ENCODE results near the gene MMP24. TPM values are rescaled to one million over a fixed set of nuclear protein-coding genes. Genes with fewer than 3 reads are reported as not detected.
"Not testable (repeated sequence)": the region's sequence is repeated elsewhere in the genome, so short reads cannot be mapped to it uniquely, and the experiment has no call there.

MMP24 gene
- total RNA-seq, 1 donor from 2014 or later, result 15.6 TPM

- no peak for TF ChIP-seq EZH2 (IDR thresholded peaks at IDR 0.05; ENCODE audit: insufficient read depth, low read length)
- no peak for TF ChIP-seq CTCF (IDR thresholded peaks at IDR 0.05; ENCODE audit: insufficient read depth, low read depth, low read length)
- no peak overlapping the region for H3K4me3 Mint-ChIP-seq (ENCODE audit: unreplicated experiment)
- Histone ChIP-seq H3K36me3 (ENCODE audit: insufficient read depth, low read length) (no peaks in the 10 kb centered on the region), H2AFZ (ENCODE audit: low read depth, low read length) (no peak overlapping the region), H3K27ac (ENCODE audit: low read depth, low read length) (no peak overlapping the region), H3K4me2 (ENCODE audit: low read length) (no peak overlapping the region), H3K4me3 (ENCODE audit: insufficient read depth, low read depth, low read length) (no peak overlapping the region), H3K4me1 (ENCODE audit: insufficient read depth, low read length) (no peaks in the 10 kb centered on the region), H4K20me1 (ENCODE audit: insufficient read depth, low read length) (no peaks in the 10 kb centered on the region), H3K79me2 (ENCODE audit: insufficient read depth, low read length) (no peaks in the 10 kb centered on the region), H3K9me3 (ENCODE audit: insufficient read depth, low read depth, low read length) (no peaks in the 10 kb centered on the region), H3K9ac (ENCODE audit: low read length) (no peak overlapping the region), H3K27me3 (ENCODE audit: insufficient read depth, low read length) (no peaks in the 10 kb centered on the region)
- H3K27ac Mint-ChIP-seq (ENCODE audit: unreplicated experiment), result no peak overlapping the region
- peaks cover 2% of the 10 kb centered on the region for H3K27me3 Mint-ChIP-seq (ENCODE audit: low read depth, unreplicated experiment)
- H3K9me3 Mint-ChIP-seq (ENCODE audit: unreplicated experiment), result peaks cover 2% of the 10 kb centered on the region
- no peak for FAIRE-seq
- peaks cover 4% of the 10 kb centered on the region for H3K4me1 Mint-ChIP-seq (ENCODE audit: low read depth, unreplicated experiment)
- no peak for DNase-seq (ENCODE audit: low read depth)
- H3K36me3 Mint-ChIP-seq (ENCODE audit: low read depth, unreplicated experiment), result peaks cover 12% of the 10 kb centered on the region
Observed at GRCh38 chr20:35251613-35251940, 25.1 kb downstream of the MMP24 start.

GRCh38 chr20:35252037-35252461, 25.6 kb downstream of the MMP24 start:
- TF ChIP-seq EZH2 (IDR thresholded peaks at IDR 0.05; ENCODE audit: insufficient read depth, low read length), result no peak
- TF ChIP-seq CTCF (IDR thresholded peaks at IDR 0.05; ENCODE audit: insufficient read depth, low read depth, low read length), result no peak
- peaks cover 12% of the 10 kb centered on the region for H3K36me3 Mint-ChIP-seq (ENCODE audit: low read depth, unreplicated experiment)
- Histone ChIP-seq H3K36me3 (ENCODE audit: insufficient read depth, low read length) (no peaks in the 10 kb centered on the region), H2AFZ (ENCODE audit: low read depth, low read length) (no peak overlapping the region), H3K4me3 (ENCODE audit: insufficient read depth, low read depth, low read length) (no peak overlapping the region), H3K9ac (ENCODE audit: low read length) (no peak overlapping the region), H3K27ac (ENCODE audit: low read depth, low read length) (no peak overlapping the region), H3K9me3 (ENCODE audit: insufficient read depth, low read depth, low read length) (no peaks in the 10 kb centered on the region), H3K4me2 (ENCODE audit: low read length) (no peak overlapping the region), H3K4me1 (ENCODE audit: insufficient read depth, low read length) (peaks cover 3% of the 10 kb centered on the region), H3K79me2 (ENCODE audit: insufficient read depth, low read length) (no peaks in the 10 kb centered on the region), H3K27me3 (ENCODE audit: insufficient read depth, low read length) (no peaks in the 10 kb centered on the region), H4K20me1 (ENCODE audit: insufficient read depth, low read length) (no peaks in the 10 kb centered on the region)
- no peak for DNase-seq (ENCODE audit: low read depth)
- peaks cover 2% of the 10 kb centered on the region for H3K9me3 Mint-ChIP-seq (ENCODE audit: unreplicated experiment)
- no peak overlapping the region for H3K4me3 Mint-ChIP-seq (ENCODE audit: unreplicated experiment)
- FAIRE-seq, result no peak
- H3K27ac Mint-ChIP-seq (ENCODE audit: unreplicated experiment), result no peak overlapping the region
- peaks cover 4% of the 10 kb centered on the region for H3K4me1 Mint-ChIP-seq (ENCODE audit: low read depth, unreplicated experiment)
- peaks cover 2% of the 10 kb centered on the region for H3K27me3 Mint-ChIP-seq (ENCODE audit: low read depth, unreplicated experiment)

- H3K4me2 ChIP-seq (ENCODE audit: low read length); FAIRE-seq; H3K27me3 Mint-ChIP-seq (ENCODE audit: low read depth, unreplicated experiment); H3K27me3 ChIP-seq (ENCODE audit: insufficient read depth, low read length); H3K4me1 ChIP-seq (ENCODE audit: insufficient read depth, low read length); H3K9me3 Mint-ChIP-seq (ENCODE audit: unreplicated experiment); H3K9me3 ChIP-seq (ENCODE audit: insufficient read depth, low read depth, low read length); H2AFZ ChIP-seq (ENCODE audit: low read depth, low read length); H3K4me3 ChIP-seq (ENCODE audit: insufficient read depth, low read depth, low read length); H3K27ac Mint-ChIP-seq (ENCODE audit: unreplicated experiment); H3K4me1 Mint-ChIP-seq (ENCODE audit: low read depth, unreplicated experiment); H4K20me1 ChIP-seq (ENCODE audit: insufficient read depth, low read length); H3K9ac ChIP-seq (ENCODE audit: low read length); DNase-seq (ENCODE audit: low read depth); H3K79me2 ChIP-seq (ENCODE audit: insufficient read depth, low read length); H3K4me3 Mint-ChIP-seq (ENCODE audit: unreplicated experiment); H3K36me3 Mint-ChIP-seq (ENCODE audit: low read depth, unreplicated experiment); H3K27ac ChIP-seq (ENCODE audit: low read depth, low read length); H3K36me3 ChIP-seq (ENCODE audit: insufficient read depth, low read length): not testable (repeated sequence)
Observed at GRCh38 chr20:35252598-35252997, 26.1 kb downstream of the MMP24 start.
